GM21515 (cell line): ENCODE measurements around the gene CEACAM19.
"Not testable (repeated sequence)": the region's sequence is repeated elsewhere in the genome, so short reads cannot be mapped to it uniquely, and the experiment has no call there.

Experiments used
- ATAC-seq: cut with Tn5 transposase; IDR thresholded peaks from one replicate; pipeline ENCODE4 v1.9.1; 2021; ENCODE audit not compliant: unreplicated experiment

Gene CEACAM19

DNA sequence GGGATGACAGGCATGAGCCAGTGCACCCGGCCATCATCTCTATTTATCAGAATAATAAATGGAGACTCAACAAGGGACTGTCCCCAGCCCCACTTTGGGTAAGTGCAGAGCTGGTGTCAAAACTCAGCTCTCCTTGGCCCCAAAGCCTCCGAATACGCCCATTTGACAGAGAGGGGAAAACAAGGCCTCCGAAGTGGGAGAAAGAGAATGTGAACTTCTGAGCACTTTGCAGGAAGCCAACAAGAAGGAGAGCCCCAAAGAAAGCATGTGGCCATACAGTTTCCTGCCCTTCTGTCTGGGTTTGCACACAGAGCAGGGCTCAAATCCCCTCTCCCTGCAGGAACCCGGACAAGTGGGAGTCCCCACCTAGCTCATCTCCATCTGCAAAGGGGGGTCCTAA, 29.3 kb downstream of the CEACAM19 start:
- no peak for ATAC-seq

DNA sequence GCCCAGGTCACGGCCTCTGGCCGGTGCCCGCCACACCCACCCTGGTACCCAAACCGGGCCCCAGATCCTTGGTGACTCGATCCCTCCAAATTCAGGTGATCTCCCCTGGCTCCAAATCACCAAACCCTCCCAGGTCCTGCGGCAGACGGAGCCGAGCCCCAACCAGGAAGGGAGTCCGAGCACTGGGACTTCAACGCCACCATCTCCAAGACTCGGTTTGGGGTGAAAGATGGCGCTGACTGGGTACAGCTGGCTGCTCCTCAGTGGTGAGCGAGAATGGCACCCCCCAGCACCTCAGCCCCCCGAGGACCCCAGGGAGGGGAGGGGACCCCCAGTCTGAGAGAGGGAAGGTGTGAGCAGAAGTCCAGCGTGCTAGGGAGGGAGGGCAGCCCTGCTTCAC, 29.9 kb downstream of the CEACAM19 start:
- no peak for ATAC-seq

DNA sequence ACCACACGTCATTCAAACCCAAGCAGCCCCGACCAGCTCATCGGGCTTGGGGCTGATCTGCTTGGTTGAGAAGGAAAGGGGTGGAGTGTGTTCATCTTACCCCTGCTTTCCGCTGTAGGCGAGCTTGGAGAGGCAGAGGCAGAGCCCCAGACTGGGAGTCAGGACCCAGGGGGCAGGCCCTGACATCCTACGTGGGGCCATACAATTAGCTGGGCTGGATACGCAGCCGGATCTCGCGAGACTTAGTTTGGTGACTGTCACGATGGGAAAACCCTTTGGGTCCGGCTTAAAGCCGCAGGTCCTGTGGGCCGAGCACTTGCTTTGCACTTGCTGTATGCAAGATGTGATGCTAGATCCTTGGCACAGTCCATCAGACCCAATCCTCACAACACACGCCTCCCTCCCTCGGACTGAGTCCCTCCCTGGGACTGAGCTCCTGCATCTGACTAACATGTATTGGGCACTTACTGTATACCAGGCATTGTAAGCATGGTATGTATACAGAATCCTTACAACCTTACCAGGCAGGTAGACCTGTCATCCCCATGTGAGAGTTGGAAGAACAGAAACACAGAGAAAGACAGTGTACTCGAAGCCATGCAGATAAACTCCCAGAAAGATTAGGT, 31.4 kb downstream of the CEACAM19 start:
- no peak for ATAC-seq

DNA sequence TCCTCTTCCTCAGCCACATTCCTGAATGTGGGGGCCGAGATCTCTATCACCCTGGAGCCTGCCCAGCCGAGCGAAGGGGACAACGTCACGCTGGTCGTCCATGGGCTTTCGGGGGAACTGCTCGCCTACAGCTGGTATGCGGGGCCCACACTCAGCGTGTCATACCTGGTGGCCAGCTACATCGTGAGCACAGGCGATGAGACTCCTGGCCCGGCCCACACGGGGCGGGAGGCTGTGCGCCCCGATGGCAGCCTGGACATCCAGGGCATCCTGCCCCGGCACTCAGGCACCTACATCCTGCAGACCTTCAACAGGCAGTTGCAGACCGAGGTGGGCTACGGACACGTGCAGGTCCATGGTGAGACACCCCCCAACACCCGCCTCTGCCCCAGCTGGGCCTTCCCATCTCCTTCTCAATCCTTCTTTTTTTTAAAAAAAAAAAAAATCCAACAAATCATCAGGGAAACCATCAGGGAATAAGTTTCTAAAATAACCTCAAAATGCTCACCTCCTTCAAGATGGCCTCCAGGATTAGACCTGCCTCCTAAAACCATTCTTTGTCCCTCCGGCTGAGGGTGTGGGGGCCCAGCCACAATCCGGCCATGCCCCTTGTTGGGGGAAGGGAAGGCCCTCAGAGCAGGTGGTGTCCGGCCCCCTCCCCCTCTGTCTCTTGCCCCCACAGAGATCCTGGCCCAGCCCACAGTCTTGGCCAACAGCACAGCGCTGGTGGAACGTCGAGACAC, 32.2 kb downstream of the CEACAM19 start:
- ATAC-seq = no peak

DNA sequence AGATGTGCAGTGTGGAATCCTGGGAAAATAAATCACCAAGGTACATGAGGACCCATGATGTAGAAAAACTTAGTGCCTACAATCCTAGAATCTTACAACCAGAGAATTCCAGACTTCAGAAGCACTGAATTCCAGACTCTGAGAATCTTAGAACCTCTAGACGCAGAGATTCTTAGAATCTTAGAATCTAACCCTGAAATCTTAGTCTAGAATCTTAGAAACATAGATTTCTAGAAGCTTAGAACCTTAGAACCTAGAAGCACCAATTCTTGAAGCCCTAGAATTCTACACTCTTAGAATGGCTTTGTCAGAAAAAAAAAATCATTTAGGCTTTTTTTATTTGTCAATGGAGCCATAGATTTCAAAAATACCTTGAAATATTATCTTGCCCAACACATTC, 33.7 kb downstream of the CEACAM19 start:
- no peak for ATAC-seq

DNA sequence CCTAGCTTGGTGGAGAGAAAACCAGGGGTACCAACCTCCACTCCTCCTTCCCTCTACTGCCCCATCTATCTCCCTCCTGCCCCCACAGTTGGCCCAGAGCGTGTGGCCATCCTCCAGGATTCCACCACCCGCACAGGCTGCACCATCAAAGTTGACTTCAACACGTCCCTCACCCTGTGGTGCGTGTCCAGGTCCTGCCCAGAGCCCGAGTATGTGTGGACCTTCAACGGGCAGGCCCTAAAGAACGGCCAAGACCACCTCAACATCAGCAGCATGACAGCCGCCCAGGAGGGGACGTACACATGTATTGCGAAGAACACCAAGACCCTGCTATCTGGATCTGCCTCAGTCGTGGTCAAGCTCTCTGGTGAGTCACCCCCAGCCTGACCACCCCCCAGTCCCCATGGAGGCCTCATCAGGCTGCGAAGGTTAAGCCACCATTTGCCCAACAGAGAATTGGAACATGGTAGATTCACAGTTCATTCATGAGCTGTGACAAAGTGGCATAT, 34.3 kb downstream of the CEACAM19 start:
- no peak for ATAC-seq

DNA sequence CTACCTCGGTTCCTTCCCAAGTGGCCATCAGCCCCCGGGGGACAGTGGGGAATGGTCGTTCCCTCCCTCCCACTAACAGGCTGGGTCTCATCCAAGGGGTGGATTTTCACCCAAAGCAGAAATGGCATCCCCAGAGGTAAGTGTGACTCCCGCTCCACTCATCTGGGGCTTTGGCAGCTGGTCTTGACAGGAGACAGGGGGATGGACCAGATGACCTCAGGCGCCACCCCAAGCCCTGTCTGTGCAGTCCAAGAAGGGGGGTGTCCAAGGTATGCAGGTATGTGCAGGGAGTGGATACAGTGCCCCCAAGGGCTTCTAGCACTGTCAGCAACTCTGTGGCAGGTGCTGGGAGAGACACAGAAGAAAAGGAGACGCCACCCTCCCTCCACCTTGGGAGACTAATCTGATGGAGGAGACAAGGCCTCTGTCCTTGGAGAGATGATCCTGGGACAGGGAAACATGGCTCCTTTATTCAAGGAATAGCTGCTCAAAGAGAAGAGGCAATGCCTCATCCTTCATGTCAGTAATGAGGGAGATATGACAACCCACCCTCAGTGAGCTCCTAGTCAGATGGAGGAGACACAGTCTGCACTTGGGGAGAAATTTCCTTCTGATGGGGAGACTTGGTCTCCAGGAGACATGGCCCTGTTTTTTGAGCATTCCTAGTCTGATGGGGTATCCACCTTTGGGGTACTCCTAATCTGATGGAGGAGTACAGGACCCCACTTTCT, 35.4 kb downstream of the CEACAM19 start:
- ATAC-seq = no peak

DNA sequence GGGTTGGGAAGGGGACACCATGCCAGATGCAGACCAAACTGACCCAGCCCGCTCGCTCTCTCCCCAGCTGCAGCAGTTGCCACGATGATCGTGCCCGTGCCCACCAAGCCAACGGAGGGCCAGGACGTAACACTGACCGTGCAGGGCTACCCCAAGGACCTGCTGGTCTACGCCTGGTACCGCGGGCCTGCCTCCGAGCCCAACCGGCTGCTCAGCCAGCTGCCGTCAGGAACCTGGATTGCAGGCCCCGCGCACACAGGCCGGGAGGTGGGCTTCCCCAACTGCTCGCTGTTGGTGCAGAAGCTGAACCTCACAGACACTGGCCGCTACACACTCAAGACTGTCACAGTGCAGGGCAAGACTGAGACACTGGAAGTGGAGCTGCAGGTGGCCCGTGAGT, 36.5 kb downstream of the CEACAM19 start:
- no peak for ATAC-seq

DNA sequence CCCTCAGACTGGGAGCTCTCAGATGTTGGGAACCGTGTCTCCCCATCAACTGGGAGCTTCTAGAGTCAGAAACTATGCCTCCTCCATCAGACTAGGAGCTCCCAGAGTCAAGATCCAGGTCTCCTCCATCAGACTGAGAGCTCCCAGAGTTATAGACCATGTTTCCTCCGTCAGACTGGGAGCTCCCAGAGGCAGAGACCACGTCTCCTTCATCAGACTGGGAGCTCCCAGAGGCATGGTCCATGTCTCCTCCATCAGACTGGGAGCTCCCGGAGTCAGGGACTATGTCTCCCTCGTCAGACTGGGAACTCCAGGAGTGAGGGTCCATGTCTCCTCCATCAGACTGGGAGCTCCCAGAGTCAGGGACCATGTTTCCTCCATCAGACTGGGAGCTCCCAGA, 37.7 kb downstream of the CEACAM19 start:
- no peak for ATAC-seq

DNA sequence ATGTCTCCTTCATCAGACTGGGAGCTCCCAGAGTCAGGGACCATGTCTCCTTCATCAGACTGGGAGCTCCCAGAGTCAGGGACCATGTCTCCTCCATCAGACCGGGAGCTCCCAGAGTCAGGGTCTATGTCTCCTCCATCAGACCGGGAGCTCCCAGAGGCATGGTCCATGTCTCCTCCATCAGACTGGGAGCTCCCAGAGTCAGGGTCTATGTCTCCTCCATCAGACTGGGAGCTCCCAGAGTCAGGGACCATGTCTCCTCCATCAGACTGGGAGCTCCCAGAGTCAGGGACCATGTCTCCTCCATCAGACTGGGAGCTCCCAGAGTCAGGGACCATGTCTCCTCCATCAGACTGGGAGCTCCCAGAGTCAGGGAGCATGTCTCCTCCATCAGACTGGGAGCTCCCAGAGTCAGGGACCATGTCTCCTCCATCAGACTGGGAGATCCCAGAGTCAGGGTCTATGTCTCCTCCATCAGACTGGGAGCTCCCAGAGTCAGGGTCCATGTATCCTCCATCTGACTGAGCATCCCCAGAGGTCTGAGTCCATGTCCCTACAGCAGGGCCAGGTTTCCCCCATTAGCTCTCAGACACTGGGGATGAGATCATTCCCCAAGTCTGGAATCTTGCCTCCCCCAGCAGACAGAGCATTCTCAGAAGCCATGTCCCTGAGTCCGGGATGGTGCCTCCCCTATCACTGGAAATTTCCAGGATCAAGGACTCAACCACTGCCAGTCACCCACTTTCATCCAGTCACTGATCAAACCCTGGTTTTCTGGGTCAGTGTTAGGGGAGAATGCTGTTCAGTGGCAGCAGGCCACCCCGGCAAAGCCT, 38.4 kb downstream of the CEACAM19 start:
- not testable (repeated sequence) for ATAC-seq

DNA sequence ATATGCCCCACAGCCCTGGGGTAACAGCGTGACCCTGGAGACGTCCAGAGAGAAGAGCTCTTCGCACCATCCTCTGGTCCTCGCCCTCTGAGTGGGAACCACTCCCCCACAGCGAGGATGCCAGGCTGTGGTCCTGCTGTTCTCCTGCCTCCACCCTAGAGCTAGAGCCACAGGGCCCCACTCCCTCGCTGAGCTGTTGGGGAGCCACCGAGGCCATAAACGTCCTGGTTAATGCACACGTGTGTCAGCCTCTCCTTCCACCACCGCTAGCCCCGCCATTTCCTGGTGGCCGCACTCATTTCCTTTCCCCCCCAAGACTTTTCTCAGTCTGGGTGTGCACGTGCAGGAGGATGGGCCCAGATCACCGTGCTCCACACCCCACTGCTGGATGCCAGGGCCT, 39.2 kb downstream of the CEACAM19 start:
- ATAC-seq = no peak

DNA sequence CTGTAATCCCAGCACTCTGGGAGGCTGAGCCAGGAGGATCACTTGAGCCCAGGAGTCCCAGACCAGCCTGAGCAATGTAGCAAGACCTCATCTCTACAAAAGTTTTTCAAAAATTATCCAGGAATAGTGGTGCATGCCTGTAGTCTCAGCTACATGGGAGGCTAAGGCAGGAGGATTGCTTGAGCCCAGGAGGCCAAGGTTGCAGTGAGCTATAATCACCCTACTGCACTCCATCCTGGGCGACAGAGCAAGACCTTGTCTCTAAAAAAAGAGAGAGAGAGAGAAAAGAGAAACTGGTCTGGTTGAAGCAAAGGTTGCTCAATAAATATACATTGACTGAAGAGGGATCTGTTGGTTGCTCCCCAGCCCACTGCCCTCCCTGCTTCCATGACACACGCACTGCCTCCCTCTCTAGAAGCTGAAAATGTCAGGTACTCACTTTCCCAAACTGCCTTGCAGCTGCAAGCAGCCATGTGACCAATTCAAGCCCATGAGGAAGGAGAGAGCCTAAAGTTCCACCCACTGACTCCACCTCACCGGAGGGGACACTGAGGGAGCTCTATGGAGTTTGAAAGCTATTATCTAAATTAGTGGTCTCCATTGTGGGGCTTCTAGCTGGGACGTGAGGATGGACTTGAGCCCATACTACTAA, 41.7 kb downstream of the CEACAM19 start:
- no peak for ATAC-seq

DNA sequence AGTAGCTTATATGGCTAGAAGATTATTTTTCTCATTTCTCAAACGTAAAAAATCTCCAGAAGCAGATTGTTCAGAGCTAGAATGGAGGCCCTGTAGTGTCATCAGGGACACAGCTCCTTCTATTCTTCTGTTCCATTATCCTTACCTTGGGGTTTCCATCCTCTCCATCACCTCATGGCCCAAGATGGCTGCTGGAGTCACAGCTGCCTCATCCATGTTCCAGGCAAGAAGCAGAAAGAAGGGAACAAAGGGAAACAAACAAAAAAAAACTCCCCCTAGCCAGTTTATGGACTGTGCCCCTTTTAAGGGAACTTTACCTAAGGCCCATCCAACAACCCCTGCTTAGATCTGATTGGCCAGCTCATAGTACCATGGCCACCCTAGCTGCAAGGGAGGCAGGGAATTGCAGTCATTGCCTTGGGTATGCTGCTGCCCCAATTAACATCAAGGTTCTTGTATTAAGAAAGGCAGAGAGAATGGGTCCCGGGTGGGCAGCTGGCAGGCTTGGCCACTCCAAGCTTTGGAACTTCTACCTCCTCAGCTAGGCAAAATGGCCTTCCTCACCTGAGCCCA, 43.4 kb downstream of the CEACAM19 start:
- ATAC-seq = no peak

DNA sequence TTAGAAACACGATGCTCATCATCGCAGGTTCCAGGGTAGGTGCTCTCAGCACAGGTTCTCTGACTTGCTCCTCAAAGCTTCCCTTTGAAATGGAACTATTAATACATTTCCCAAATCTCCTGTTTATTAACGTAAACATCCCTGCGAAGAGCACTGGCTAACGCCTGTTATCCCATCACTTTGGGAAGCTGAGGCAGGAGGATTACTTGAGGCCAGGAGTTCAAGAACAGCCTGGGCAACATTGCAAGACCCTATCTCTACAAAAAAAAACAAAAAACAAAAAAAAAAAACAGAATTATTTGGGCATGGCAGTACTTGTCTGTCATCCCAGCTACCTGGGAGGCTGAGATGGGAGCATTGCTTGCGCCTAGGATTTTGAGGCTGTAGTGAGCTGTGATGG, 46.3 kb downstream of the CEACAM19 start:
- ATAC-seq = no peak

DNA sequence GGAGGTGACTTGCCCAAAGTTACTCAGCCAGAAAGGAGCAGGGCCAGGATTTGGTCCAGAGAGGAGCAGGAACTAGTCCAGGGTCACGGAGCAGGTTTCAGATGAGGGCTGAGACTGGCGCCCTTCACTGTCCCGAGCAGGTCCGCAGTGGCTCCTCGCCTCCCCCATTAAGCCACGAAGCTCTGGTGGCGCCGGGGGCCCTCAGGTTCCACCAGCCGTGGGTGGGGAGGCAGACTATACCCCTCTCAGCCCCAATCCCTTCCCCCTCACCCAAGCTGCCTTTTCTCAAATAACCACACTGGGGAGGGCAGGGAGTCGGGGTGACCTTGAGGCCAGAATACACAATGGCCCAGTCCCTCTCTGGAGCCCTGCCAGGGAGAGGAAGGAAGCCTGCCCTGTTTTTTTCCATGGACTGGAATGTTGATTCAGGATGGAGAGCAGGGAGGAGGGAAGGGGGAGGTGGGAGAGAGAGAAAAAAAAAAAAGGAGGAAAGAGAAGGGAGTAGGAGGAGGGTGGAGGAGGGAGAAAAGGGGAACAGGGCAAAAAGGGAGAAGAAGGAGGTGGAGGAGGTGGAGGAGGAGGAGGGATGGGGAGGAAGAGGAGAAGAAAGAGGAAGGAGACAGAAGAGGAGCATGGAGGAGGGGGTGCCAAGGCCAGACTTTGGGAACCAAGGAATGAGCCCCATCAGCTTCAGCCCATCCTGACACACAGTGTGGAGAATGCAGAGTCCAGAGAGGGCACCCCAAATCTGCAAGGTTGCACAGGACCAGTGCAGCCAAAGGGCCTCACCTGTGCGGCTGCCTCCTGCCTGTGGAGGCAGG, 47.4 kb downstream of the CEACAM19 start:
- no peak for ATAC-seq

DNA sequence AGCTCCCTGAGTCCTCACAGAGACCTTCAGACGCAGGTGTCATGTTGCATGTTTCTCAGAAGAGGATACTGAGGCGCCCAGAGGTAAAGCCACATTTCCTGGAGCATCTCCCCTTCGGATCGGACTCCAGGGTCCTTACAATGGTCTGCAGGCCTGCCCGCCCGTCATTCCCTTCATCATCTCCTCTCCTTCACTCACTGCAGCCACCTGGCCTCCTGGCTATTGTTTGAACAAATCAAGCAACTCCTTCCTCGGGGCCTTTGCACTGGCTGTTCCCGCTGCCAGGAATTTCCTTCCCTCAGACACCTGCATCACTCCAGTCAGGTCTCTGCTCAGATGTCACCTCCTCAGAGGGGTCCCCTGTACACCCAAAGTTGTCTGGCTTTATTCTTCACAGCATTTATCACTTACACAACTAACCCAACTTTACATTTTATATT, 48.0 kb downstream of the CEACAM19 start:
- no peak for ATAC-seq

DNA sequence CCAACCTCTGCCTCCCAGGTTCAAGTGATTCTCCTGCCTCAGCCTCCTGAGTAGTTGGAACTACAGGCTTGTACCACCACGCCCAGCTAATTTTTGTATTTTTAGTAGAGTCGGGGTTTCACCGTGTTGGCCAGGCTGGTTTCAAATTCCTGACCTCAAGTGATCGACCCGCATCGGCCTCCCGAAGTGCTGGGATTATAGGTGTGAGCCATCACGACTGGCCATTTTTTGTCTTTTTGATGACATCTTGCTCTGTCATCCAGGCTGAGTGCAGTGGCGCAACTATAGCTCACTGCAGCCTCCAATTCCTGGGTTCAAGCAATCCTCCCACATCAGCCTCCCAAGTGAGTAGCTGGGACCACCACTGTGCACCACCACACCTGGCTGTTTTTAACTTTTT, 49.1 kb downstream of the CEACAM19 start:
- not testable (repeated sequence) for ATAC-seq

DNA sequence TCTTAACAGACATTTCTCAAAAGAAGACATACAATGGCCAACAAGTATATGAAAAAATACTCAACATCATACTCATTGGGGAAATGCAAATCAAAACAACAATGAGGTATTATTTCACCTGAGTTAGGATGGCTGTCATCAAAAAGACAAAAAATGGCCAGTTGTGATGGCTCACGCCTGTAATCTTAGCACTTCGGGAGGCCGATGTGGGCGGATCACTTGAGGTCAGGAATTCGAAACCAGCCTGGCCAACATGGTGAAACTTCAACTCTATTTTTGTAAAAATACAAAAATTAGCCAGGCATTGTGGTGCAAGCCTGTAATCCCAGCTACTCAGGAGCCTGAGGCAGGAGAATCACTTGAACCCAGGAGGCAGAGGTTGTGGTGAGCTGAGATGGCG, 49.7 kb downstream of the CEACAM19 start:
- no peak for ATAC-seq

DNA sequence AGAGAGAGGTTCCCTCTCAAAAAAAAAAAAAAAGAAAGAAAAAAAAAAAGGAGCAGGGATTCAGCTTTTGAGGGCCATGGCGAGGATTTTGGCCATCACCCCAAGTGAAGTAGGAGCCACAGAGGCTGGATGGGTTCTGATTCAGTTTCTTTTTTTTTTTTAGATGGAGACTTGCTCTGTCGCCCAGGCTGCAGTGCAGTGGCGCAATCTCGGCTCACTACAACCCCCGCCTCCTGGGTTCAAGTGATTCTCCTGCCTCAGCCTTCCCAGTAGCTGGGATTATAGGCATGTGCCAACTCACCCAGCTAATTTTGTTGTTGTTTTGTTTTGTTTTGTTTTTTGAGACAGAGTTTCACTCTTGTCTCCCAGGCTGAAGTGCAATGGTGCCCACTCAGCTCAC, 50.1 kb downstream of the CEACAM19 start:
- not testable (repeated sequence) for ATAC-seq
